Cortex of kidney (tissue), 1 donor: ENCODE measurements around the gene PUM1.
A peak's percentile ranks its signal among the peaks of the same experiment; 100 is the strongest.

Experiments
- DNase-seq: peaks from one replicate; lab custom pipeline; 2025; lab: John Stamatoyannopoulos, UW

Gene PUM1

DNA sequence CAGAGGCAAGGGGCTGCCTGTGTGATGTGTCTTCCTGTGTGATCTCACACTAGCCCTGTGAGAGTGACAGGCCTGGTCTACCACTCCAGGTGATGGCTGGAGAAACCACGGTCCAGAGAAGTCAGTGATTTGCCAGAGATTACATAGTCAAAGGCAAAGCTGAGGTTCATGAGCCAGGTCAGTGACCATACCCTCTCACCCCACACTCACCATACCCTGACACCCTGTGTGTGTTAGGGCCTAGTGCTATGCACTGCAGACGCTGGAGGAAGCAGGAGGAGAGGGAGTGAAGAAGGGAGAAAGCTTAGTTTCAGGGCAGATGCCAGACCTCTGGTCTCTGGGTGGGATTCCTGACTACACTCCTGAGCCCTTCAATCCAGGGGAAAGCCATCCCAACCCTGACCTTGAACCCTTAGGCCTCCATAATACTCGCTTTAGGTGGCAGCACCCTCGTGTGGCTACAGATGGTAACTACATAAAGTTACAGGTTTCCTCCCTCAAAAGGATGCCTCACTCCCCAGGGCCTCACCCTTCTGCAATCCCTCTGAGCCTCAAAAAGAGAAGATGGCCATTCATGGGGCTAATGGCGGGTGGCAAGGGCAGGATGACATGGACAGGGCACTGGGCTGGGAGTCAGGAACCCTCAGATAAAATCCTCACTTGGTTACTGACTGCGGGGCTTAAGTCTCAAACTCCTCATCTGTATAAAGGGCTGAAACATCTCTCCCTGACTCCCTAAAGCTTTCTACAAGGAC, 136.2 kb downstream of the PUM1 start:
- no peak for DNase-seq

DNA sequence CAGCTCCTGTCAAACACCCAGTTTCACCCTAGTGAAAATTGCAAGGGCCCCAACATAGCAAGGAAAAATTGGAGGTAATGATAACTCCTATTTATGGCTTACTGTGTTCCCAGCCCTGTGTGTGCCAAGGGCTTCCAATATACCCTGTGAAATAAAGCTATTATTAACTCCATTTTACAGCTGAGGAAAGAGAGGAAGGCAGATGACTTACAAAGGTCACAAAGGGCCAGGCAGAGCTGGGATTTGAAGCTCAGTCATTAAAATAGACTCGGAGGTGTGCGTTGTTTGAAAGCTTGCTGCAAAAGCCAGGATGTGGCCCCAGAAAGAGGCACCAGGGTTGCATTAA, 136.8 kb downstream of the PUM1 start:
- DNase-seq: no peak

DNA sequence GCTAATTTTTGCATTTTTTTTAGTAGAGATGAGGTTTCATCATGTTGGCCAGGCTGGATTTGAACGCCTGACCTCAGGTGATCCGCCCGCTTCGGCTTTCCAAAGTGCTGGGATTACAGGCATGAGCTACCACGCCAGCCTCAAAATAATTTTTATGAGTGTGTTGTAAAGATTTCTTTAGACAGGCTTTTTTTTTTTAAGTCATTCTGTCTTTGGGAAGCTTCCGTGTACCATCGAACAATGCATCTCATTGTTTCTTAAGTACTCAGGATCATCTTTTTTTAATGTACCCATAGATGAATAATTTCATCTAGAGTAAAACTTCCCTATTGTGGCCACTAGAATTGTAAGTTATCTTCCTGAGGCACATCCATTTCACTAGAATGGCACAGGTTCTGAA, 137.3 kb downstream of the PUM1 start:
- no peak for DNase-seq

DNA sequence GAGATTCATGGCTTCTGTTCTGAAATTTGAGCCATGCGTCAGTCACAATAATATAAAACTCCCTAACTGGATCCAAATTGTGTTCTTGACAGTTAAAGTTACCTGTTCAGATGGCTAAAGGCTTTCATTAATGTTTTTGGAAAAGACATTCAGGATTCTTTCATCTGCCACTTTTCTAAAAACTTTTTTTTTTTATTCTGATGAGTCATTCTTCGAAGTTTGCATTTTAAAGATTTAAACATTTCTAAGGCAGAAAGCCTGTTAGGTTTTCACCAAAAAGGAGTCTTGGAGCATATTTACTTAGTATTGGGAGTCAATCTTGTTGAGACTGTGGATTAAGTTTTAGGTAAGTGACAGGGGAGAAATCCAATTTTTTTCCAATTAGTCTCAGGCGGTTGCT, 138.1 kb downstream of the PUM1 start:
- DNase-seq: no peak

DNA sequence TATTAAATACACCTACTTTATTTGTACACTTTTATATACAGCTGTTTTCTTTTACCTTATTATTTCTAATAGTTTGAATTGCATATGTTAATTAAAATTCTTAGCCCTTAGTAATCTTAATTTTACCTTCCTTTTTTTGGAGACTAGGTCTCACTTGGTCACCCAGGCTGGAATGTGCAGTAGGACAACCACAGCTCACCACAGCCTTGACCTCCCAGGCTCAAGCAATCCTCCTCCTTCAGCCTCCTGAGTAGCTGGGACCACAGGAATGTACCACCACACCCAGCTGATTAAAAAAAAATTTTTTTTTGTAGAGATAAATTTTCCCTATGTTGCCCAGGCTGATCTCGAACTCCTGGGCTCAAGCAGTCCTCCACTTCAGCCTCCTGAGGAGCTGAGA, 141.9 kb downstream of the PUM1 start:
- no peak for DNase-seq

DNA sequence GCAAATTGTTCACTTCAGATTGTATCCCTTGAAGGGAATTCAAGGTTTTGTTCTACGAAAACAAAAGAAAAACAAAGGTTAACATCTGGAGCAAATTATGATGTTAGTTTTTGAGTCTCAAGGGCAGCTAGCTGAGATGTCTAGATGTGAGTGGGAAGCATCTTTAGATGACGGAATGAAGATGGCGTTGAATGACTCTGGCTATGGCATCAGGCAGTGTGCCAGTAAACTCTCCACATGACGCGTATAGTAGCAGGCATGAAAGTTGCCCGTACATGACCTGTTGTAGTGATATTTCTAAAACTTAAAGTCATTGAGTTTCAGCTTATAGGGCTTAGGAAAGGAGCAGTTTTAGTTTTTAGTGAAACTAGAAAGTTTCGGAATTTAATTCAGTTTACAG, 144.7 kb downstream of the PUM1 start:
- no peak for DNase-seq

DNA sequence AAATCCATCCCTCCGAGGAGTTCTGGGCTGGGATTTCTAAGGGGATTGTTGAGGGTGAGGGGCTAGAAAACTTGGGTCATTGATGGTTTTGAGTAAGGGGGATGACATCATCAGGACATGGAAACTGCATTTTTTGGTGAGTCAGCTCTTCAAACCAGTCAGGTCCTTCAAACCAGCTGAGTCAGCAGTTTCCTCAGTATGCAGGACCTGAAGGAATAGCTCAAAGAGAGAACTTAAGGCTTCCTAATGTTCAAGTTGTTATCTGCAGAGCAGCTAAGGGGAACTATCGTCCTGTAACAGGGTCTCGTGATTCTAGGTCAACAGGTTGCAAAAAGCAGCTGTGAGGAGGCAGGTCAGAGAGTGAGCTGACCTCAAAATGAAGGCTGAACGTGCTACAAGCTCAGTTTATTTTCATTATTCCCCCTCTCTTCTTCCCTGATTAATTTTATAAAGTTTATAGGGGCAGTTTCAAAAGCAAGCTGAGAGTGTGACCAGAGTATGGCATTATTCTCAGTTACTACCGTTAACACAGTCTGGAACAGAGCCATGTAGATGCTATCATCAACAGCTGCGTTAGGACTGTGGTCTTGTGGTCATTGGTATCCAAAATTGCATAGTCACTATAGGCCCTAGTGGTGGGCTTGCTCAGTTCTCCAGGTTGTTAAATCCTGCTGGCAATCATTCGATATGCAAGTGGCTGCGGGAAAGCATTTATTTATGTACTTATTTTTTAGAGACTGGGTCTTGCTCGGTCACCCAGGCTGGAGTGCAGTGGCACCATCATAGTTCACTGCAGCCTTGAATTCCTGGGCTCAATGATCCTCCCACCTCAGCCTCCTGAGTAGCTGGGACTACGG, 146.3 kb downstream of the PUM1 start:
- no peak for DNase-seq

DNA sequence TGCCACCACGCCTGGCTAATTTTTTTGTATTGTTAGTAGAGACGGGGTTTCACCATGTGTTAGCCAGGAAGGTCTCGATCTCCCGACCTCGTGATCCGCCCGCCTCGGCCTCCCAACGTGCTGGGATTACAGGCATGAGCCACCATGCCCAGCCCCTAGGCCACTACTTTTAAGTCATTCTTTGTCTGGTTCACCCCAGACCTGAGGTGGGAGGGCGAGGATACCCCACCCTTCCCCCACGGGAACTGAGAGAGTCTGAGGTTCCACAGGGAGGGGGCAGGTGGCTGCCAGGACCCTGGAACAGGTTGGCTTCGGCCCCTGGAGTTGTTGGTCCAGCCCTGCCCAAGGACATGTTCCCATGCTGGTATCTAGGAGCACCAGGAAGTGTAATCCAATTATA, 149.2 kb downstream of the PUM1 start:
- no peak for DNase-seq

DNA sequence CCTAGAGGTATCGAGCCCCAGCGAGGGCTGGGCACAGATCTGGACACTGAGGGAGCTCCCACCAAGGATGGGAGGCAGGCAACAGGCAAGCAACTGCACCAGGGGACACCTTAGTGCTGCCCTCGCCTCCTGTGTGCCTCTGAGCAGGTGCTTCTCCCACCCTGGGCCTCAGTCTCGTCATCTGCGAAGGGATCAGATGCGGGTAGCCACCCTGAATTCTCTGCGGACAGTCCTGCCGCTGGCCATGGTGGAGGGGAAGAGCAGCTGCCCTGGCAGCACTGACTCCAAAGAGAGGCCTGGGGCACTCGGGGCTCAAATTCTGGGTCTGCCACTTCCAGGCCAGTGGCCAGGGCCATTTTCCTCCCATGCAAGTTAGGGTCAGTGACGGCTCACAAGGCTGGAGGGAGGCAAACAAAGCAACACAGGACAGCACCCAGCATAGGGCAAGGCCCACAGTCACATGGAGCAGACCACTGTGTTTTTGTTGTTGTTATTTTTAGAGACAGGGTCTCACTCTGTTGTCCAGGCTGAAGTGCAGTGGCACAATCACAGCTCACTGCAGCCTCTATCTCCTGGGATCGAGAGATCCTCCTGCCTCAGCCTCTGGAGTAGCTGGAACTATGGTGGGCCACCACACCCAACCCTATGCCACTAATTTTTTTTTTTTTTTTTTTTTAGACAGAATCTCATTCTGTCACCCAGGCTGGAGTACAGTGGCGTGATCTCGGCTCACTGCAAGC, 149.9 kb downstream of the PUM1 start:
- DNase-seq: no peak

DNA sequence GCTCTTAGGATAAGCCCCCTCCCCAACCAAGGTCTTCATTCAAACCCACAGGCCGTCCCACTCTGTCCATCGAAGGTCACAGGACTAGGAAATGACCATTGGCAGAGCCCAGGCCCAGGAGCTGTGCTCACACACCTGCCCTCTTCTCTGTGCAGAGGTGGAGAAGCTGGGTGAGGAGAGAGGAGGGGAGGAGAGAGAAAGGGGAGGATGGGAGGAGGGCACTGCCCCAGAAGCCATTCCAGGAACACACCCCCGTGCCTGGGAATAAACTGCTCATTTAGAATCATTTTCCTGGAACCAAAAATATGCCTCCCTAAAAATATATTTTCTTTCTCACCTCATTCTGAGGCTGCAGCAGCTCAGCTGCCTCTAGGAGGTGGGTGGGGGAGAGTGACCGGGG, 150.6 kb downstream of the PUM1 start:
- DNase-seq: no peak

DNA sequence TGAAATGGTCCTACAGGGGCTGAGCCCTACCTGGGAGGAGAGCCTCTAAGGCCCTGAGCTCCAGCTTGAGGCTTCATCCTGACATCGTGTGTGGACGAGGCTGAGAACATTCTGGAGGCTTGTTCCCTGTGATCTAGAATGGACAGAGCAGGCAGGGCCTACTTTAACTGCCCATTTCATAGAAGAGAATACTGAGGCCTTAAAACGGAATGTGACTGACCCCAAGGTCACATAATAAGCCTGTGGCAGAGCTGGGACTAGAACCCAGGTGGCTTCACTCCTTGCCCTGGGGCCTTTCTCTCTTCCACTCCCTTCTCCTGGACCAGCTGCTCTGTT, 151.0 kb downstream of the PUM1 start:
- no peak for DNase-seq

DNA sequence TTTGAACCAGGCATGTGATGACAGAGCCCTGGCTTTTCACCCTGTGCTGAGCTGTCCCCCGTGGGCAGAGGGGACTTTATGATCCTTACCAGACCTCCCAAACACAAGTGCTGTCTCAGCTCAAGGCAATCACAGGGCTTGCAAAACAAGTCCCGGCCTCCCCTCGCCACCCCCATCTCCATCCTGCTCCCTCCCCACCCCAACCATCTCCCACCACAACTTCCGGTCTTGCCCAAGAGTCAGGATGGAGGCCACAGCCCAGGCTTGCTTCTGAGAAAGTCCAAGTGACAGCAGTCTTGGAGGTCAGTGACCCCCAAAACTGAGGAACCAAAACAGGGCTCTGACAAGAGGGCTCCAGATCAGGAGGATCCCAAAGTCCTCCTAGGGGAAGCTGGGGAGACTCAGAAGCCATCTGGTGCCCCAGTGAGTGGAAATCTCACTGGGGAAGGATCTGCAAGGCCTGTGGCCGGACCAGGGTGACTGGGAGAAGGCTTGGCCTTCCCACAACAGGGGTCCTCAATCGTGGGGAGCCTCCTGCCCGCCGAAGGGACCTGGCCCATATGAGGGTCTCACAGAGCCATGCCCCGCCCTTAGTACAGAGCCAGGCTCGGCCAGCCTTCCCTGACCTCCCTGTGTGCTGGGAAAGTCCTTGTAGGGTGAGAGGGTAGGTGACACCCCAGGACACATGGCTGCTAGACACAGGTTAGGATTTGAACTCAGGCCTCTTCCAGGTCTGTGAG, 152.4 kb downstream of the PUM1 start:
- no peak for DNase-seq

DNA sequence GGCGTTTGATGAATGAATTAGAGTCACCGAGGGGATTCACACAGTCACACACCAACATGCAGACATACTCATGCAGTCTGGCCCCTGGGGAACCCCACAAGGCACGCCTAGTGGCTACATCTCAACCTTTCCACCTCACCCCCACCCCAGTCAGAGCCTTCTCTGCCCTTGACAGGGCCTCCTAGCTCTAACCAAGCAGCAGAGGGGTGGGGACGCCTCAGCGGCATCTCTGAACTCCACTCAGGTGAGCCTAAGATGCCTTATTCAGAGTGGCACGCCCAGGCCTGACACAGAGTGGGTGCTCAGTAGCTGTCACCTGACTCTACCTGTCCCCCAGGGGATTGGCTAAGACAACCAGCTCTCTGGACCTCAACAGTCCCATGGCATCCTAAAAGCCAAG, 153.3 kb downstream of the PUM1 start:
- no peak for DNase-seq

DNA sequence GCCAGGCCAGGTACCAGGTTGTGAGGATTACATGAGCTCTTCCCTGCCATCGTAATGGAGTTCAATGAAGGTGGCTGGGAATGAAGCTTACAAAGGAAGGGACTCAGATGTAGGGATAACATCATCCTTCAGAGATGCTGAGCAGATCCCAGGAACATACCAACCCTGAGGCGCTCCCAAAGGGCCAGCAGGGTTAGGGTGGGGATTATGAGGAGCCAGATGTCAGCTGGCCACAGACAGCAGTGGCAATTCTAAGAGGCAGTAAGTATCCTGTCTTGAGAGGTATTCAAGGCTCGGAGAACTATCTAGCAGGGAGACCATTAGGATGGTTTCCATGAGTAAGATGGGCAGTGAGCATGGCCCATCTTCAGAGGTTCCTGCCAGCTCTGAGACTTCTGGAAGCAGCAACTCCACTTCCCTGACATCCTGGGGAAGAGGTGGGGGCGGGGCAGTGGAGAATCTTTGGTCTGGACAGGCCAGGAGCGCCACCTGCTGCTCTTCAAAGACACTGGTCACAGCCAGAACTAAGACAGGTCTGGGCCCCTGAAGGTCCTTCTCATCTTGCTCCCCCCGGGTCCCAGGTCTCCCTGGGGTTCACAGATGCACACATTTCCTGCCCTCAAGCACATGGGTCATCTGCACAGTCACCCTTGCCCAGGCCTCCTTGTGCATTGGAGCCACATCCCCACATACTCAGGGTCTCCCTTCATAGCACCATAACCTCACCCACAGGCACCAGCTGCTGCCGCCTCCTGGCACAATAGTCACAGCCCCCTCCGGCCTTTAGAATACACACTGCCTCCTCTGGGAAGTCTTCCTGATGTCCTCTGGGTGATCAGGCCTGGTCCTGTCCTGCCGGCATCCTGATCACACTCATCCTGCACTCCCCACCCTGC, 154.2 kb downstream of the PUM1 start:
- DNase-seq: peak; percentile 24

DNA sequence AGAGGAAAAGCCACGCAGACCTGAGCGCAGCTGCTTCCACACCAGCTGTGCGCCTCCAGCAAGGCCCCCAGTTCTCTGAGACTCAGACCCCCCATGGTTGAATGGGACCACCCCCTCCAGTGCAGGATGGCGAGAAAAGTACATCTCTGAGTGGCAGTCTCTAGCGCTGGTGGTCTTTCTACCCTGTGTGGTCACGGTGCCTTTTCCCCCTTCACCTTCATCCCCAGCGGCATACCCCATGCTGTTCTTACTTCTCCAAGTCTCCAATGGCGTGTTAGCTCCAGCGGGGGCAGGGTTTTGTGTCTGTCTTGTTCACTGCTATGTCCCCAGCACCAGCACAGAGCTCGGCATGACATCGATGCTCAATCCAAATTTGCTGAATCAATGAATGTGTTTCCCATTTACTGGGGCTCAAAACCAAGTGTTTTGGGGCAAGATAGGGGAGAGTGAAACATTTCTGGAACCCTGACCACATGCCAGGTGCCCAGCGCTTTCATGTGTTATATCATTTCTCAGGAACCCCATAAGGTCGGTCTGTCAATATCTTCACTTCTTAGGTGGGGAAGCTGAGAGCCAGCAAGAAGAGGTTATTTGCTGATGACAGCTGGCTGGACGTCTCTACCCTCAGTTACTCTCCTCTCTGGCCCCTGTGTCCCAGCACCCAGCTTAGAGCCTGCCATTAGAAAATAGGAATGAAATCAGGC, 156.0 kb downstream of the PUM1 start:
- no peak for DNase-seq

DNA sequence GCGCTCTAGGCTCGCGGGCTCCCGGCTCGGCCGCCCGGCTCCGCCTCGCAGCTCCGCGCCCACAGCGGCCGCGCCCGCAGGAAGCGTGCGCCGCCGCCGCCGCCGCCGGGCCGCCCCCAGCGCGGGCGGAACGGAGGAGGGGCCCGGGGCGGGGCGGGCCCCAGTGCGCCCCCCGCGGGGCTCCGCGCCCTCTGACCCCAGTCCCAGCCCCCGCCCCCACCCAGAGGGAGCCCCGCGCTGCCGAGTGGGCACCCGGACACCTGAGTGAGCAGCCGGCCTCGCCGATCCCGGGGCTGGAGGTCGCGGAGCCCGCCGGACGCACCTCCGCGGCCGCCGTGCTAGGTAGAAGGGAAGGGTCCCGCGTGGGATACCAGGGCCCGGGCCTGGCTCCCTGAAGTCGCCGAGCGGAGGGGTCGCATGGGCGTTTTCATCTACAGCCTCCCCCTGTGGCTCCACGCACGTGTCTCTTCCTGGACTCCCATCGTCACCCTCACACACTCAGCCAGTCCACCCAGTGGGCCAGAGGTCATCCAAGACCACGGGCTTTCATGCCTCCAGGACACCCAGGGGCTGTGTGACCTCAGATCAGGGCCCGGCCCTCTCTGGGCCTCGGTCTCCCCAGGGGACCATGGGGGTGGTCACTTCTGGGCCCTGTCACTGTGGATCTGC, 156.7 kb downstream of the PUM1 start, which contains the start of gene SDC3:
Gene SDC3 (minus strand): TSS at position 63 of the 669 bp plus-strand sequence. CDS start 172 bp downstream, outside the sequence.
- DNase-seq: no peak

DNA sequence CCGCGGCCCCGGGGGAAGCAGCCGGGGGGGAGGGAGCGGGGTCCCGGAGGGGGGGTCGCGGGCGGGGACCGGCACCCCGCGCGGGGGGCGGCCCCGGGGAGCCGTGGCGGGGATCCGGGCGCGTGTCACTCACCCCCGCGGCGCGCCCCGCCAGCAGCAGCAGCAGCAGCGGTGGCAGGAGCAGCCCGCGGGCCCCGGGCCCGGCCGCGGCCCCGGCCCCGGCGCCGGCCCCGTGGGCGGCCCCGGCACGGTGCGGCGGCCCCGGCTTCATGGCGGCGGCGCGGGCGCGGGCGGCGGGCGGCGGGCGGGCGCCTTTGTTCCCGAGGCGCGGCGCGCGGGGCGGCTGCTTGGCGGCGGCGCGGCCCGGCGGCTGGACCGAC, 157.2 kb downstream of the PUM1 start:
- DNase-seq: no peak

DNA sequence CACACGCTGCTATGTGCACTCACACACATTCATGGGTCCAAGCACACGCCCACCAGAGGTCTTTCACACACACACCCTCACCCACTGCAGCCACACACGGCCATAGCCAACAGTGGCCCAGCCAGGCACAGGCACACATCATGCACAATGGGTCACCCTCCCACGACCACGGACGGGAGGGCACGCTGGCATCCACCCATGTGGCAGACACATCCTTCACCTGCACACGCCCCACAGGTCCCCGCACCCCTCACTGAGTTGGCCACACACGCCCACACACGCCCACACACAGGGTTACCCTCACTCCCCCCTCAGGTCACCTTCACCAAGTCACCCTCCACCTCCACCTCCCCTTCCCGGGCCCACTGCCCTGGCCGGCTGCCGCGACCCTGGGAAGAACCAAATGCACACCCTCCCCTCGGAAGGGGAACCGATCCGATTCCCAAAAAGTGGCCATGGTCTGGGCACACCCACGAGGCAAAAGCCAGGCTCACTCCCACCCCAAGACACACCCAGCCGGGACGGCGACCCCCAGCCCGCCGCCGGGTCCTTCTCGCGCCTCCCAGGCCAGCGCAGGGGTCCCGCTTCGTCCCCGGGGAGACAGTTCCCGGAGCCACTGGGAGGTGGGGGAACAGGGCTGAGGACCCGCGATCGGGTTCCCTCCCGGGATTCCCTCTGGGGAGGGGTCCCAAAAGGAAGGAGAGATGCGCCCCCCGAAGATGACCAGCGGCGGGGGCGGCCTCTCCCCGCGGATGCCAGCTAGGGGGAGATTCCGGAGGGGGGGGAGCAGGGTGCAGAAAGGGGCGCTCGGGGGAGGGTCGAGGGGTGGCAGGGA, 157.8 kb downstream of the PUM1 start:
- no peak for DNase-seq
